Small intestine (tissue), 7 donors: Measurements from ENCODE around the gene MAP1LC3B2. TPM values are rescaled to one million over a fixed set of nuclear protein-coding genes. Genes with fewer than 3 reads are reported as not detected.

Experiments
- DNase-seq, 2 donors: peaks; one replicate each; pipeline versions ENCODE4 v3.0.0 to v3.0.0-alpha.2; 2013
- FAIRE-seq: peaks from 2 replicates; lab custom pipeline; 2012; peaks lifted over from hg19 to GRCh38; lab: Jason Lieb, UNC
- H3K27ac ChIP-seq, 3 donors: one replicate each; pipeline ENCODE4 v1.5.1; 2013; ENCODE audit warnings: low read length in 2 of 3, mild to moderate bottlenecking in 2 of 3, control low read depth in 1 of 3, inconsistent platforms in 1 of 3, low read depth in 1 of 3, moderate library complexity in 1 of 3
- H3K27me3 ChIP-seq, 3 donors: one replicate each; pipeline ENCODE4 v1.6.1; 2013; ENCODE audit warnings: low read length in 3 of 3, inconsistent platforms in 1 of 3; ENCODE audit not compliant: control insufficient read depth in 3 of 3, insufficient read depth in 3 of 3
- H3K36me3 ChIP-seq, 3 donors: one replicate each; pipeline ENCODE4 v1.6.1; 2013; ENCODE audit warnings: low read length in 3 of 3, inconsistent platforms in 1 of 3, low read depth in 1 of 3, mild to moderate bottlenecking in 1 of 3, moderate library complexity in 1 of 3; ENCODE audit not compliant: control insufficient read depth in 3 of 3, insufficient read depth in 2 of 3
- H3K4me1 ChIP-seq, 3 donors: one replicate each; pipeline ENCODE4 v1.6.1; 2013; ENCODE audit warnings: low read length in 2 of 3, inconsistent platforms in 1 of 3, low read depth in 1 of 3, mild to moderate bottlenecking in 1 of 3, moderate library complexity in 1 of 3; ENCODE audit not compliant: control insufficient read depth in 3 of 3, insufficient read depth in 2 of 3
- H3K4me3 ChIP-seq, 3 donors: one replicate each; pipeline ENCODE4 v1.5.1; 2013; ENCODE audit warnings: low read length in 3 of 3, control low read depth in 1 of 3, inconsistent platforms in 1 of 3, low read depth in 1 of 3, mild to moderate bottlenecking in 1 of 3, moderate library complexity in 1 of 3
- H3K9me3 ChIP-seq, 2 donors: one replicate each; pipeline ENCODE4 v1.6.1; 2013; ENCODE audit warnings: low read depth in 1 of 2, low read length in 1 of 2; ENCODE audit not compliant: control insufficient read depth in 2 of 2, insufficient read depth in 1 of 2
- WGBS, 3 donors: extraction: QIAGEN DNeasy Blood & Tissue Kit; methylation state at CpG; one replicate each; pipeline ENCODE4 v1.1.7; 2013; 5-methylcytosine and 5-hydroxymethylcytosine counted together
- polyA plus RNA-seq, 4 donors: library from polyadenylated mRNA; stranded (reverse) in 3 of 4; unstranded in 1 of 4; fragments of 200-250 nt in 3 of 4; fragments of 120-200 nt in 1 of 4; gene quantifications; one replicate each; pipeline versions ENCODE4 v1.2.1 to v1.2.3, GENCODE V29; 2013
- donor health status: healthy with polysubstance abuse.
- donor health status: control.
- donor health status: control.
- donor health status: Bipolar disorder and iron deficiency.
- donor health status: healthy.

MAP1LC3B2 gene
- polyA plus RNA-seq, 4 donors = 1.1 to 2.7 (median 2.0) TPM

- peaks cover 0 to 5% (median 0%) of the 10 kb centered on the region in 3 donors for H3K4me1 ChIP-seq
- 62 to 79% (median 79%) methylated on average over 13 of the region's 13 CpGs for WGBS, 3 donors
- FAIRE-seq (no peak), DNase-seq (no peak)
- H3K27me3 ChIP-seq = no peaks in the 10 kb centered on the region
- no peaks in the 10 kb centered on the region for H3K36me3 ChIP-seq
- no peak overlapping the region for H3K27ac ChIP-seq
- no peaks in the 10 kb centered on the region for H3K9me3 ChIP-seq
- H3K4me3 ChIP-seq = no peak overlapping the region
Observed at GRCh38 chr12:116604178-116604895, 45.2 kb downstream of the MAP1LC3B2 start.

DNA sequence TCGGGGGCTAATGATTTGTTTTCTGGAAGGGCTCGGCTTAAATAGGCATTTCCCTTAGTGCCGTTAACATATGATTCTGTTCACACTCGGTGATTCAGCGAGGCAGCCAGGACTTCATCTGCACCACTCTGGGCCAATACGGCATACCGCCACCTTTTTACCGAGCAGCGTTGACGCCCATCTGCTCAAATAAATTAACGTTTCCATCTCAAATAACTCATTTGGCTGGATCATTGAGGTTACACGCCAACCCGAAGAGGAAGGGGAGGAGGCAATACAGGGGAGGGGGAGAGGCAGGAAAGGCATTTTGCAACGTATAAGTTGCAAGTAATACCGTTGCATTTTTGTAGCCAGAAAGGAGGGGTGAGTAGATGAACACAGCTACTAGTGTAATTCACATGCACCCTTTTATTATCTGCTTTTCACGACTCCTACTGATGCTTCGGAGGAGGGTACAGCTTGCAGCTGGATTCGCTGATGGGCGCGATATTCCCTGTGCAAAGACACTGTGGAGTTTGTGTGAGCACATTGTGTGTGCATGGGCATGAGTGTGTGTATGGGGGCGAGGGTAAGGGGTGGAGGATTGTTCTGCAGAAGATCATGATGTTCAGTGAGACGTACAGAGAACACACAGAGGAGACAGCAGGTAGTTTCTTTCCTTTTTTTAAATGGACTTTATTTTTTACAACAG, 45.9 kb downstream of the MAP1LC3B2 start:
- no peak overlapping the region for H3K27ac ChIP-seq
- no peaks in the 10 kb centered on the region for H3K9me3 ChIP-seq
- no peak overlapping the region for H3K4me3 ChIP-seq
- FAIRE-seq = no peak
- H3K4me1 ChIP-seq = no peaks in the 10 kb centered on the region
- H3K27me3 ChIP-seq = no peaks in the 10 kb centered on the region
- WGBS, 3 donors = 71 to 84% (median 80%) methylated on average over 22 of the region's 22 CpGs
- no peaks in the 10 kb centered on the region for H3K36me3 ChIP-seq
- no peak for DNase-seq

- Histone ChIP-seq H3K27ac (no peak overlapping the region), H3K27me3 (no peaks in the 10 kb centered on the region), H3K36me3 (no peaks in the 10 kb centered on the region), H3K4me3 (no peak overlapping the region), H3K9me3 (no peaks in the 10 kb centered on the region), H3K4me1 (no peaks in the 10 kb centered on the region)
- no peak for FAIRE-seq
- 68 to 74% (median 70%) methylated on average over 4 of the region's 4 CpGs for WGBS, 3 donors
- no peak for DNase-seq
Observed at GRCh38 chr12:116606397-116606796, 47.2 kb downstream of the MAP1LC3B2 start.

GRCh38 chr12:116607039-116607438, 47.9 kb downstream of the MAP1LC3B2 start:
- 92 to 96% (median 95%) methylated on average over 6 of the region's 6 CpGs for WGBS, 3 donors

GRCh38 chr12:116609319-116610114, 50.3 kb downstream of the MAP1LC3B2 start:
- Histone ChIP-seq H3K27me3 (no peaks in the 10 kb centered on the region), H3K4me3 (no peak overlapping the region), H3K9me3 (no peaks in the 10 kb centered on the region), H3K4me1 (no peaks in the 10 kb centered on the region), H3K27ac (peak overlapping the region in 1 of 3 donors; percentile 6), H3K36me3 (no peaks in the 10 kb centered on the region)
- 80 to 90% (median 80%) methylated on average over 8 of the region's 8 CpGs for WGBS, 3 donors
- FAIRE-seq = no peak
- DNase-seq = no peak

More at GRCh38 chr12:116607039-116607438, 47.9 kb downstream of the MAP1LC3B2 start:
- Histone ChIP-seq H3K4me1 (no peaks in the 10 kb centered on the region), H3K27me3 (no peaks in the 10 kb centered on the region), H3K36me3 (no peaks in the 10 kb centered on the region), H3K9me3 (no peaks in the 10 kb centered on the region), H3K27ac (no peak overlapping the region), H3K4me3 (no peak overlapping the region)
- no peak for FAIRE-seq
- no peak for DNase-seq

DNA sequence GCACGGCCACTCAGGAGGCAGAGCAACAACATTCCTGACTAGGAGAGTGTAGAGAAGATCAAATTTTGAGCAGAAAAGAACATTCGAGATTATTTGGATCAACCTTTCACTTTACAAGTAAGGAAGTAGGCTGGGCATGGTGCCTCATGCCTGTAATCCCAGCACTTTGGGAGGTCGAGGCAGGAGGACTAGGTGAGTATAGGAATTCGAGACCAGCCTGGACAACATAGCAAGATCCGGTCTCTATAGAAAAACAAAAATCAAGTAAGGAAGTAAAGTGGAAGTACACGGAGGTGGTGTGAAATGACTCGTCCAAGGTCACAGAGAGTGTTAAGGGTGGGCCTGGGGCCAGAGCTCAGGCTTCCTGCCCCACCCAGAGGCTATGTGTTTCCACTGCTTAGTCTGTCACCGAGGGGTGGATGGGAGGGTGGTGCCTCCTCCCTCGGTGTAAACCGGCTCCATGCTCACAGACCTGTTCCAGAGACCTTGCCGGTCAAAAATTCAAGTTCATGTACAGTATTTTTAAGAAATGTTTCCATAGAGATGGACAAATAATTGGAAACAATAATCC, 51.9 kb downstream of the MAP1LC3B2 start:
- Histone ChIP-seq H3K27ac (no peak overlapping the region), H3K4me1 (no peaks in the 10 kb centered on the region), H3K4me3 (no peak overlapping the region), H3K9me3 (no peaks in the 10 kb centered on the region), H3K27me3 (no peaks in the 10 kb centered on the region), H3K36me3 (no peaks in the 10 kb centered on the region)
- FAIRE-seq = no peak
- DNase-seq = no peak
- 47 to 63% (median 57%) methylated on average over 11 of the region's 11 CpGs for WGBS, 3 donors

GRCh38 chr12:116612436-116612835, 53.3 kb downstream of the MAP1LC3B2 start:
- H3K4me1 ChIP-seq = no peaks in the 10 kb centered on the region
- no peaks in the 10 kb centered on the region for H3K9me3 ChIP-seq
- no peaks in the 10 kb centered on the region for H3K36me3 ChIP-seq
- no peak for FAIRE-seq
- no peak overlapping the region for H3K4me3 ChIP-seq
- no peak overlapping the region for H3K27ac ChIP-seq
- no peak for DNase-seq
- 80 to 94% (median 88%) methylated on average over 6 of the region's 6 CpGs for WGBS, 3 donors
- H3K27me3 ChIP-seq = no peaks in the 10 kb centered on the region

DNA sequence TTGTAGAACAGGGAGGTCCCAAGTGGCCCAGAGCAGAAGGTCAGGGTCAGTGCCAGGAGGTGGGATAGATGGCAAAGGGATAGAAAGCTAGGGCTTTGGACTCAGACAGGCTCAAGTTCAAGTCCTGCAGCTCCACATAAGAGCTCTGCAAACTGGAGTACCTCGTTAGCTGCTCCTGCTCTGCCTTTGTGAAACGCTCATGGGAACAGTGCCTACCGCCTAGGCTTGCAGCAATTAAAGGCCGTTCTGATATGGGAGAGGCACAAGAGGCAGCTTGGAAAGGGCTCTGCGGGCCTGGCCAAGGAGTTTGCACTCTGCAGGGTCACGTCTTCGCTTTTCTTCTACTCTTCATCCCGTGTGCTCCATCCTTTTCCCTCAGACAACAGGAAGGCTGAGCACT, 54.1 kb downstream of the MAP1LC3B2 start:
- H3K27me3 ChIP-seq = no peaks in the 10 kb centered on the region
- FAIRE-seq (no peak), DNase-seq (no peak)
- H3K4me1 ChIP-seq = no peaks in the 10 kb centered on the region
- no peaks in the 10 kb centered on the region for H3K36me3 ChIP-seq
- H3K4me3 ChIP-seq = no peak overlapping the region
- 65 to 76% (median 70%) methylated on average over 8 of the region's 8 CpGs for WGBS, 3 donors
- peaks cover 0 to 3% of the 10 kb centered on the region in 2 donors for H3K9me3 ChIP-seq
- H3K27ac ChIP-seq = no peak overlapping the region
